Measurements from ENCODE around the gene CDH13. TPM values are rescaled to one million over a fixed set of nuclear protein-coding genes. Genes with fewer than 3 reads are reported as not detected.

Gene CDH13
- total and polyA plus RNA-seq, 2 donors (not counting 3 experiments of a cell fraction or from before 2014, with no cell fraction given) = 96.6 to 124 TPM

DNA sequence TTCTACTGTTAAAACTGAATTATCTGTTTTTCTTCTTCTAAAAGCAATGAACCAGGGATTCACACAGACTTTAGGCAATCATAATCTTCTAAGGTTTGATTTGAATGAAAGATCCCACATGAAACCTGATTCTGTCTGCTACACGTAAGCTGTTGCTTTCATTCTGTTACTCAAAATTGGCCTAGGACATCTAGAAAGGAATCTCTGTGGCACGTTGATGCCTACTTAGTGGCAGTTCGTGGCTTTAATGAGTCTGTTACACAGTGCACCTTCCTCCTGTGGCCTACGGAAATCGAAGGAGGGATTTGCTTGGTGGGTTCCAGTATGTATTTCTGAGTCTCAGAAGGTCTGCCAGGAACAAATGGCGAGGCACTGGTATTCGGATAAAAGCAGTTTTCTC is 691.6 kb downstream of the CDH13 start:
- ChIA-PET POLR2A (no interaction called here), CTCF (interaction anchor here (1.1 to 2.5 kb wide), 2 partner anchors 11 to 38 kb away, joined by 5 to 6 read pairs; no protein-coding TSS in a partner anchor)
- Histone ChIP-seq H3K9me3 (replicated peaks; ENCODE audit: control insufficient read depth, insufficient read depth, low read length) (no peaks in the 10 kb centered on the region), H3K27ac (ENCODE audit: insufficient read depth, low read depth, low read length) (no peak overlapping the region), H3K79me2 (ENCODE audit: control insufficient read depth, insufficient read depth, low read length) (no peaks in the 10 kb centered on the region), H3K4me3 (replicated peaks in 1 of 3; ENCODE audit: insufficient read depth in 1 of 3, low read depth in 1 of 3, low read length in 3 of 3) (no peak overlapping the region), H3K9me1 (replicated peaks; ENCODE audit: control insufficient read depth, extremely low read depth, insufficient read depth, low read length) (no peaks in the 10 kb centered on the region), H3K36me3 (ENCODE audit: control insufficient read depth in 2 of 2, extremely low read depth in 1 of 2, insufficient read depth in 2 of 2, low read length in 2 of 2) (no peaks in the 10 kb centered on the region), H2AFZ (ENCODE audit: low read depth, low read length) (no peak overlapping the region), H4K20me1 (replicated peaks; ENCODE audit: control insufficient read depth, extremely low read depth, insufficient read depth, low read length) (no peaks in the 10 kb centered on the region), H3K27me3 (ENCODE audit: control insufficient read depth in 2 of 2, insufficient read depth in 2 of 2, low read length in 2 of 2) (no peaks in the 10 kb centered on the region), H3K9ac (replicated peaks; ENCODE audit: extremely low read depth, insufficient read depth, low read length) (no peak overlapping the region), H3K4me2 (ENCODE audit: insufficient read depth, low read length) (no peak overlapping the region), H3K4me1 (ENCODE audit: control insufficient read depth, extremely low read depth, insufficient read depth, low read length) (peaks cover 4% of the 10 kb centered on the region)
- intact Hi-C loops (cut with micrococcal nuclease) = no loop called here
- FAIRE-seq (no peak), DNase-seq (ENCODE audit: low read depth, low spot score) (no peak)
- BruUV-seq (replicated peaks) = no TSS peak
- no peak for TF ChIP-seq JUN (IDR thresholded peaks at IDR 0.05; ENCODE audit: borderline replicate concordance, insufficient read depth, insufficient read length, low read depth)
- TF ChIP-seq MYC (IDR thresholded peaks at IDR 0.05; ENCODE audit: low read depth, low read length) = no peak
- no peak for TF ChIP-seq EZH2 (IDR thresholded peaks at IDR 0.05; ENCODE audit: borderline replicate concordance, low read depth, low read length, severe bottlenecking)
- TF ChIP-seq, protein P1, sequence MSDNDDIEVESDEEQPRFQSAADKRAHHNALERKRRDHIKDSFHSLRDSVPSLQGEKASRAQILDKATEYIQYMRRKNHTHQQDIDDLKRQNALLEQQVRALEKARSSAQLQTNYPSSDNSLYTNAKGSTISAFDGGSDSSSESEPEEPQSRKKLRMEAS (IDR thresholded peaks at IDR 0.05; ENCODE audit: insufficient read depth, insufficient read length) = no peak
- TF ChIP-seq POLR2A (IDR thresholded peaks at IDR 0.05; ENCODE audit: low read depth, low read length) = no peak
- no peak for TF ChIP-seq FOS (IDR thresholded peaks at IDR 0.05; ENCODE audit: borderline replicate concordance, insufficient read depth, low read length)
- no peak for TF ChIP-seq POLR2AphosphoS5 (IDR thresholded peaks at IDR 0.05; ENCODE audit: insufficient read depth, low read depth, low read length)
- TF ChIP-seq, protein P2, sequence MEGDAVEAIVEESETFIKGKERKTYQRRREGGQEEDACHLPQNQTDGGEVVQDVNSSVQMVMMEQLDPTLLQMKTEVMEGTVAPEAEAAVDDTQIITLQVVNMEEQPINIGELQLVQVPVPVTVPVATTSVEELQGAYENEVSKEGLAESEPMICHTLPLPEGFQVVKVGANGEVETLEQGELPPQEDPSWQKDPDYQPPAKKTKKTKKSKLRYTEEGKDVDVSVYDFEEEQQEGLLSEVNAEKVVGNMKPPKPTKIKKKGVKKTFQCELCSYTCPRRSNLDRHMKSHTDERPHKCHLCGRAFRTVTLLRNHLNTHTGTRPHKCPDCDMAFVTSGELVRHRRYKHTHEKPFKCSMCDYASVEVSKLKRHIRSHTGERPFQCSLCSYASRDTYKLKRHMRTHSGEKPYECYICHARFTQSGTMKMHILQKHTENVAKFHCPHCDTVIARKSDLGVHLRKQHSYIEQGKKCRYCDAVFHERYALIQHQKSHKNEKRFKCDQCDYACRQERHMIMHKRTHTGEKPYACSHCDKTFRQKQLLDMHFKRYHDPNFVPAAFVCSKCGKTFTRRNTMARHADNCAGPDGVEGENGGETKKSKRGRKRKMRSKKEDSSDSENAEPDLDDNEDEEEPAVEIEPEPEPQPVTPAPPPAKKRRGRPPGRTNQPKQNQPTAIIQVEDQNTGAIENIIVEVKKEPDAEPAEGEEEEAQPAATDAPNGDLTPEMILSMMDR (IDR thresholded peaks at IDR 0.05; ENCODE audit: extremely low read depth in 1 of 2, insufficient read depth in 1 of 2, low read depth in 1 of 2, low read length in 2 of 2) = no peak
- TF ChIP-seq GATA2 (IDR thresholded peaks at IDR 0.05; ENCODE audit: insufficient read depth, insufficient read length, low read depth, low read length) = no peak
- dilution Hi-C loops (cut with MboI; ENCODE audit: extremely low pct_ligation_motif_present, low sequenced_read_pairs) = no loop called here

Data from endothelial cell of umbilical vein (primary cell).